H9 (cell line): ENCODE measurements around the gene KLHL2. TPM values are rescaled to one million over a fixed set of nuclear protein-coding genes. Genes with fewer than 3 reads are reported as not detected.

Experiments used
- DNase-seq: peaks from one replicate; pipeline ENCODE4 v3.0.0-alpha.2; 2017
- H2AFZ ChIP-seq: one replicate; pipeline ENCODE4 v1.6.1; 2013; ENCODE audit warnings: mild to moderate bottlenecking, low read length, control low read depth, moderate library complexity
- H2AK5ac ChIP-seq: 2 replicates; pipeline ENCODE4 v1.6.1; 2013; ENCODE audit warnings: low read length, control low read depth, mixed read lengths; ENCODE audit not compliant: insufficient read length
- H2BK120ac ChIP-seq: one replicate; pipeline ENCODE4 v1.6.1; 2013; ENCODE audit warnings: low read depth, mild to moderate bottlenecking, low read length, control low read depth, inconsistent platforms; ENCODE audit not compliant: poor library complexity, severe bottlenecking
- H2BK12ac ChIP-seq: 2 replicates; pipeline ENCODE4 v1.6.1; 2013; ENCODE audit warnings: low read length, control low read depth, mixed read lengths, low read depth; ENCODE audit not compliant: insufficient read length
- H2BK15ac ChIP-seq: 2 replicates; pipeline ENCODE4 v1.6.1; 2013; ENCODE audit warnings: low read depth, low read length, control low read depth
- H2BK20ac ChIP-seq: one replicate; pipeline ENCODE4 v1.6.1; 2013; ENCODE audit warnings: low read depth, mild to moderate bottlenecking, low read length, control low read depth, inconsistent platforms; ENCODE audit not compliant: poor library complexity, severe bottlenecking
- H2BK5ac ChIP-seq: 2 replicates; pipeline ENCODE4 v1.6.1; 2013; ENCODE audit warnings: low read length, control low read depth, mixed read lengths; ENCODE audit not compliant: insufficient read length
- H3K14ac ChIP-seq: 2 replicates; pipeline ENCODE4 v1.6.1; 2013; ENCODE audit warnings: low read length, control low read depth; ENCODE audit not compliant: insufficient read depth
- H3K18ac ChIP-seq: 2 replicates; pipeline ENCODE4 v1.6.1; 2013; ENCODE audit warnings: low read depth, mild to moderate bottlenecking, mixed read lengths, low read length, control low read depth; ENCODE audit not compliant: insufficient read length
- H3K23ac ChIP-seq: 2 replicates; pipeline ENCODE4 v1.6.1; 2013; ENCODE audit warnings: low read length, control low read depth, mixed read lengths, low read depth; ENCODE audit not compliant: insufficient read length
- H3K23me2 ChIP-seq: 2 replicates; pipeline ENCODE4 v1.6.1; 2013; ENCODE audit warnings: low read depth, mild to moderate bottlenecking, mixed read lengths, low read length, control low read depth; ENCODE audit not compliant: insufficient read length, poor library complexity, severe bottlenecking
- H3K27ac ChIP-seq: 2 replicates; pipeline ENCODE4 v1.5.1; 2013; ENCODE audit warnings: low read length, control low read depth, mixed read lengths, low read depth; ENCODE audit not compliant: insufficient read length
- H3K27me3 ChIP-seq: 2 replicates; pipeline ENCODE4 v1.6.1; 2013; ENCODE audit warnings: low read length, control low read depth, inconsistent platforms; ENCODE audit not compliant: insufficient read depth
- H3K4ac ChIP-seq: 2 replicates; pipeline ENCODE4 v1.6.1; 2013; ENCODE audit warnings: low read depth, mild to moderate bottlenecking, control low read depth, inconsistent platforms, low read length, moderate library complexity
- H3K4me1 ChIP-seq: 2 replicates; pipeline ENCODE4 v1.6.1; 2013; ENCODE audit warnings: low read length, control low read depth, inconsistent platforms; ENCODE audit not compliant: insufficient read depth
- H3K4me2 ChIP-seq: 2 replicates; pipeline ENCODE4 v1.6.1; 2013; ENCODE audit warnings: low read length, control low read depth, mixed read lengths; ENCODE audit not compliant: insufficient read length, insufficient read depth
- H3K56ac ChIP-seq: 2 replicates; pipeline ENCODE4 v1.6.1; 2013; ENCODE audit warnings: low read depth, mild to moderate bottlenecking, mixed read lengths, low read length, control low read depth; ENCODE audit not compliant: insufficient read length
- H3K79me1 ChIP-seq: 2 replicates; pipeline ENCODE4 v1.6.1; 2013; ENCODE audit warnings: low read depth, mild to moderate bottlenecking, moderate library complexity, low read length, control low read depth, inconsistent platforms; ENCODE audit not compliant: insufficient read depth, poor library complexity, severe bottlenecking
- H3K79me2 ChIP-seq: 2 replicates; pipeline ENCODE4 v1.6.1; 2013; ENCODE audit warnings: low read length, control low read depth, inconsistent platforms; ENCODE audit not compliant: insufficient read depth
- H3K9ac ChIP-seq: 2 replicates; pipeline ENCODE4 v1.6.1; 2013; ENCODE audit warnings: low read length, control low read depth, mixed read lengths; ENCODE audit not compliant: insufficient read length; ENCODE audit errors: extremely low read depth
- H3K9me3 ChIP-seq: one replicate; pipeline ENCODE4 v1.6.1; 2013; ENCODE audit warnings: low read depth, low read length, inconsistent platforms; ENCODE audit not compliant: control insufficient read depth
- H3T11ph ChIP-seq: one replicate; pipeline ENCODE4 v1.6.1; 2013; ENCODE audit warnings: mild to moderate bottlenecking, low read length, control low read depth, inconsistent platforms
- H4K20me1 ChIP-seq: one replicate; pipeline ENCODE4 v1.6.1; 2013; ENCODE audit not compliant: control insufficient read depth, insufficient read length, insufficient read depth
- H4K5ac ChIP-seq: 2 replicates; pipeline ENCODE4 v1.6.1; 2013; ENCODE audit warnings: low read depth, mild to moderate bottlenecking, mixed read lengths, low read length, control low read depth; ENCODE audit not compliant: insufficient read length
- H4K8ac ChIP-seq: replicated peaks from 2 replicates; pipeline ENCODE4 v1.6.1; 2013; ENCODE audit warnings: low read length, control low read depth, mixed read lengths, low read depth; ENCODE audit not compliant: insufficient read length
- H4K91ac ChIP-seq: 2 replicates; pipeline ENCODE4 v1.6.1; 2013; ENCODE audit warnings: low read depth, mild to moderate bottlenecking, moderate library complexity, mixed read lengths, low read length, control low read depth; ENCODE audit not compliant: insufficient read length
- H3K27ac Mint-ChIP-seq, 3 experiments: 2 replicates in 2 of 3; 3 replicates in 1 of 3; pipeline ENCODE4 v1.8.0; 2020 to 2021; ENCODE audit warnings: mixed read lengths in 3 of 3, mild to moderate bottlenecking in 1 of 3, moderate library complexity in 1 of 3
- H3K27me3 Mint-ChIP-seq: 2 replicates; pipeline ENCODE4 v1.8.0; 2021; ENCODE audit warnings: low read depth, mild to moderate bottlenecking, moderate library complexity, mixed read lengths
- H3K36me3 Mint-ChIP-seq, 3 experiments: 2 replicates in 2 of 3; 3 replicates in 1 of 3; pipeline ENCODE4 v1.8.0; 2020 to 2021; ENCODE audit warnings: low read depth in 3 of 3, mixed read lengths in 3 of 3; ENCODE audit not compliant: insufficient read depth in 1 of 3
- H3K4me1 Mint-ChIP-seq, 2 experiments: 2 replicates each; pipeline ENCODE4 v1.8.0; 2020; ENCODE audit warnings: mixed read lengths in 2 of 2
- H3K4me3 Mint-ChIP-seq, 2 experiments: 2 replicates in 1 of 2; 3 replicates in 1 of 2; pipeline ENCODE4 v1.8.0; 2020 to 2021; ENCODE audit warnings: mild to moderate bottlenecking in 2 of 2, mixed read lengths in 2 of 2, moderate library complexity in 1 of 2
- H3K9me3 Mint-ChIP-seq, 2 experiments: 2 replicates in 1 of 2; 3 replicates in 1 of 2; pipeline ENCODE4 v1.8.0; 2020; ENCODE audit warnings: mild to moderate bottlenecking in 2 of 2, mixed read lengths in 2 of 2, moderate library complexity in 1 of 2
- CTCF ChIP-seq: fragments of 200-600 bp; sonication (generic); conservative IDR thresholded peaks from 3 replicates; pipeline ENCODE4 v1.8.0; 2021; ENCODE audit warnings: antibody characterized with exemption, mild to moderate bottlenecking
- WGBS: extraction: QIAGEN DNeasy Blood & Tissue Kit; methylation state at CpG from one replicate; pipeline ENCODE4 v1.1.7; 2013; ENCODE audit warnings: missing lambda C conversion rate, low lambda C conversion rate, mixed read lengths; ENCODE audit not compliant: insufficient read length; ENCODE audit errors: extremely low coverage; 5-methylcytosine and 5-hydroxymethylcytosine counted together
- total RNA-seq: library from RNA; stranded (reverse); gene quantifications from 2 replicates; pipeline ENCODE4 v1.2.1, GENCODE V29; 2021

KLHL2 gene
- total RNA-seq, 1 experiment from 2014 or later = 14.3 TPM

GRCh38 chr4:165312506-165312905 lies 105.1 kb downstream of the KLHL2 start:
- H2AFZ ChIP-seq = no peak overlapping the region
- H4K20me1 ChIP-seq = no peaks in the 10 kb centered on the region
- no peaks in the 10 kb centered on the region for H3K27me3 ChIP-seq
- no peak overlapping the region for H3K4me2 ChIP-seq
- H3K23me2 ChIP-seq = no peaks in the 10 kb centered on the region
- H4K5ac ChIP-seq = no peak overlapping the region
- Mint-ChIP-seq H3K4me3 (no peak overlapping the region), H3K9me3 (no peaks in the 10 kb centered on the region), H3K36me3 (peaks cover 3 to 13% (median 5%) of the 10 kb centered on the region in 3 experiments; a peak in 4 of 7 replicates), H3K27ac (no peak overlapping the region), H3K4me1 (no peaks in the 10 kb centered on the region), H3K27me3 (no peaks in the 10 kb centered on the region)
- WGBS = no CpG with 5 or more reads among the region's 2 CpGs
- H4K8ac ChIP-seq = no peak overlapping the region
- no peak overlapping the region for H3T11ph ChIP-seq
- no peak overlapping the region for H2BK12ac ChIP-seq
- H2BK120ac ChIP-seq = no peak overlapping the region
- H3K9me3 ChIP-seq = no peaks in the 10 kb centered on the region
- H3K14ac ChIP-seq = no peak overlapping the region
- DNase-seq = no peak
- no peak overlapping the region for H2BK20ac ChIP-seq
- H3K9ac ChIP-seq = no peak overlapping the region
- no peak for TF ChIP-seq CTCF
- no peak overlapping the region for H2BK5ac ChIP-seq
- no peaks in the 10 kb centered on the region for H3K79me2 ChIP-seq
- H3K27ac ChIP-seq = no peak overlapping the region
- no peak overlapping the region for H3K23ac ChIP-seq
- H3K79me1 ChIP-seq = no peaks in the 10 kb centered on the region
- H3K18ac ChIP-seq = no peak overlapping the region
- no peak overlapping the region for H2AK5ac ChIP-seq
- H3K4me1 ChIP-seq = no peaks in the 10 kb centered on the region
- no peak overlapping the region for H2BK15ac ChIP-seq
- no peak overlapping the region for H4K91ac ChIP-seq
- H3K56ac ChIP-seq = no peak overlapping the region
- no peak overlapping the region for H3K4ac ChIP-seq
